ENCODE data around the gene ZNF695. TPM values are rescaled to one million over a fixed set of nuclear protein-coding genes. Genes with fewer than 3 reads are reported as not detected.

Gene ZNF695
- total and polyA plus RNA-seq, 9 donors, result 0.23 to 3.4 (median 0.35) TPM; not detected in 4

- TF ChIP-seq, protein P1, sequence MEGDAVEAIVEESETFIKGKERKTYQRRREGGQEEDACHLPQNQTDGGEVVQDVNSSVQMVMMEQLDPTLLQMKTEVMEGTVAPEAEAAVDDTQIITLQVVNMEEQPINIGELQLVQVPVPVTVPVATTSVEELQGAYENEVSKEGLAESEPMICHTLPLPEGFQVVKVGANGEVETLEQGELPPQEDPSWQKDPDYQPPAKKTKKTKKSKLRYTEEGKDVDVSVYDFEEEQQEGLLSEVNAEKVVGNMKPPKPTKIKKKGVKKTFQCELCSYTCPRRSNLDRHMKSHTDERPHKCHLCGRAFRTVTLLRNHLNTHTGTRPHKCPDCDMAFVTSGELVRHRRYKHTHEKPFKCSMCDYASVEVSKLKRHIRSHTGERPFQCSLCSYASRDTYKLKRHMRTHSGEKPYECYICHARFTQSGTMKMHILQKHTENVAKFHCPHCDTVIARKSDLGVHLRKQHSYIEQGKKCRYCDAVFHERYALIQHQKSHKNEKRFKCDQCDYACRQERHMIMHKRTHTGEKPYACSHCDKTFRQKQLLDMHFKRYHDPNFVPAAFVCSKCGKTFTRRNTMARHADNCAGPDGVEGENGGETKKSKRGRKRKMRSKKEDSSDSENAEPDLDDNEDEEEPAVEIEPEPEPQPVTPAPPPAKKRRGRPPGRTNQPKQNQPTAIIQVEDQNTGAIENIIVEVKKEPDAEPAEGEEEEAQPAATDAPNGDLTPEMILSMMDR (IDR thresholded peaks at IDR 0.05), result no peak
- TF ChIP-seq POLR2A (IDR thresholded peaks at IDR 0.05) (no peak), EP300 (IDR thresholded peaks at IDR 0.05) (no peak)
- no peak for DNase-seq
- Histone ChIP-seq H3K27ac (no peak overlapping the region), H3K4me3 (no peak overlapping the region), H3K4me1 (ENCODE audit: insufficient read depth) (no peaks in the 10 kb centered on the region), H3K36me3 (no peaks in the 10 kb centered on the region), H3K27me3 (no peaks in the 10 kb centered on the region), H3K9me3 (peaks cover 0 to 10% of the 10 kb centered on the region in 2 donors)
- WGBS, 3 donors, result 96 to 100% (median 97%) methylated on average over 1 of the region's 1 CpG
- intact Hi-C loops (cut with DNase I), result no loop called here
Measured at GRCh38 chr1:246987083-246987690, 20.7 kb downstream of the ZNF695 start.

- H3K9me3 ChIP-seq, result no peaks in the 10 kb centered on the region
- DNase-seq, result no peak
- H3K27me3 ChIP-seq, result no peaks in the 10 kb centered on the region
- H3K4me1 ChIP-seq (ENCODE audit: insufficient read depth), result no peaks in the 10 kb centered on the region
- H3K36me3 ChIP-seq, result no peaks in the 10 kb centered on the region
- H3K4me3 ChIP-seq, result no peak overlapping the region
- WGBS, 3 donors, result 97 to 99% (median 98%) methylated on average over 6 of the region's 6 CpGs
- TF ChIP-seq POLR2A (IDR thresholded peaks at IDR 0.05) (no peak), EP300 (IDR thresholded peaks at IDR 0.05) (no peak)
- TF ChIP-seq, protein P1 (IDR thresholded peaks at IDR 0.05), result no peak
- intact Hi-C loops (cut with DNase I), result no loop called here
- H3K27ac ChIP-seq, result no peak overlapping the region
Measured at GRCh38 chr1:246978785-246979184, 29.1 kb downstream of the ZNF695 start.

- 97 to 98% (median 97%) methylated on average over 2 of the region's 2 CpGs for WGBS, 3 donors
- Histone ChIP-seq H3K4me3 (no peak overlapping the region), H3K9me3 (no peaks in the 10 kb centered on the region), H3K4me1 (ENCODE audit: insufficient read depth) (no peaks in the 10 kb centered on the region), H3K36me3 (no peaks in the 10 kb centered on the region), H3K27ac (no peak overlapping the region), H3K27me3 (no peaks in the 10 kb centered on the region)
- no peak for DNase-seq
- intact Hi-C loops (cut with DNase I), result no loop called here
- TF ChIP-seq EP300 (IDR thresholded peaks at IDR 0.05) (no peak), POLR2A (IDR thresholded peaks at IDR 0.05) (no peak)
- TF ChIP-seq, protein P1 (IDR thresholded peaks at IDR 0.05), result no peak
Measured at GRCh38 chr1:246978281-246978680, 29.6 kb downstream of the ZNF695 start.

DNA sequence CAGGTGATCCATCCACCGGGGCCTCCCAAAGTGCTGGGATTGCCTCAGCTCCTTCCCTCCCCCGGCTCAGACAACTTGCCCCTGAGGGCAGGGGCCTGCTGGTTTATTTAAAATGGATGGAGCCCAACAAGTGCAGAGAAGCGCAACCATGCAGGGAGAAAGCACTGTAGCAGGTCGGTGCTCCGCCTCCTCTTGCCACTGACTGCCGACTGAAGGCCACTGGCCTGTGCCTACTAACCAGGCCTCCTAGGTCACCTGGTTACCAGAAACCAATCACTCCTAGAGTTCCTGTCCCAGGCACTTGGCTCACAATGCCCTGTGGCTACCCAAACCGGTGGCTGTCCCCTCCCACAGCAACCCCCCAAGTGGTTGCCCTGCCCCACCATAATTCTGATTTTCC is 35.9 kb downstream of the ZNF695 start:
- Histone ChIP-seq H3K36me3 (no peaks in the 10 kb centered on the region), H3K4me3 (no peak overlapping the region), H3K9me3 (no peaks in the 10 kb centered on the region), H3K4me1 (ENCODE audit: insufficient read depth) (no peaks in the 10 kb centered on the region), H3K27ac (no peak overlapping the region), H3K27me3 (no peaks in the 10 kb centered on the region)
- DNase-seq, result no peak
- WGBS, 3 donors, result 89 to 97% (median 91%) methylated on average over 7 of the region's 7 CpGs
- TF ChIP-seq, protein P1 (IDR thresholded peaks at IDR 0.05), result no peak
- TF ChIP-seq EP300 (IDR thresholded peaks at IDR 0.05) (no peak), POLR2A (IDR thresholded peaks at IDR 0.05) (no peak)
- intact Hi-C loops (cut with DNase I), result no loop called here
